Caki2 (cell line): ENCODE measurements around the gene BAG5. TPM values are rescaled to one million over a fixed set of nuclear protein-coding genes. Genes with fewer than 3 reads are reported as not detected.
"Not testable (repeated sequence)": the region's sequence is repeated elsewhere in the genome, so short reads cannot be mapped to it uniquely, and the experiment has no call there.

ENCODE experiments used
- DNase-seq: peaks from one replicate; pipeline ENCODE4 v3.0.0-alpha.2; 2015; ENCODE audit warnings: low read depth
- in situ Hi-C: cut with HindIII; loops from 2 replicates; pipeline ENCODE4 v1.10.0; 2016; ENCODE audit warnings: low sequenced_read_pairs, low pct_unique_long_range_greater_than_20kb, mixed read lengths
- total RNA-seq: library from RNA; depleted of rRNA; stranded (reverse); fragments of >200 nt; shearing (Covaris generic); gene quantifications from 2 replicates; pipeline ENCODE4 v1.2.3, GENCODE V29; 2014; ENCODE audit warnings: low replicate concordance

Gene BAG5
- total RNA-seq, 1 experiment from 2014 or later = 4.4 TPM

- peak; percentile 61 for DNase-seq
Observed at GRCh38 chr14:103528587-103529382, 33.7 kb downstream of the BAG5 start, which contains the start of gene TRMT61A. Gene TRMT61A, plus strand, starts transcription at chr14:103529196. Its CDS starts 783 bp downstream, at chr14:103529979.

DNA sequence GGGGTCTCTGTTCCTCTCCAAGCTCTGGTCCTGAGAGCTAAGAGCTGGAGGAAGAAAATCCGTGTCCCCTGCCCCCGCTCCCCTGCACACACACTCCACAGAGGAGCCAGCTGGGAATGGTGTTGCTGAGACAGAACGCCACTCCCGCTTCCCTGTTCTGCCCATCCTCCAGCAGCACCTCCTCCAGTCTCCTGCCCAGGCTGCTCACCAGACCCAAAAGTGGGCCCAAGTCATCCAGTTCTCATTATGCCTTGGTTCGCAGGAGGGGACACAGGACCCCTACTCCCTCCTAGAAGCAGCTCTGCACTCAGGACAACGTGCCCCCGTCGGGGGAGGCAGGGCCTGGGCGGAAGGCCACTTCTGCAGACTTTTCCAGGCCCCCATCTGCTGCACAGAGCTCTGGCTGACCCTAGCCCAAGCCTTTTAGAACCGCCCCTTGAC is 34.3 kb downstream of the BAG5 start:
- no peak for DNase-seq

More at GRCh38 chr14:103528587-103529382, 33.7 kb downstream of the BAG5 start, which contains the start of gene TRMT61A:
- in situ Hi-C loops = no loop called here

GRCh38 chr14:103527408-103528145 is 34.9 kb downstream of the BAG5 start:
- in situ Hi-C loops = no loop called here
- no peak for DNase-seq

More for the DNA sequence above, 34.3 kb downstream of the BAG5 start:
- in situ Hi-C loops = no loop called here

DNA sequence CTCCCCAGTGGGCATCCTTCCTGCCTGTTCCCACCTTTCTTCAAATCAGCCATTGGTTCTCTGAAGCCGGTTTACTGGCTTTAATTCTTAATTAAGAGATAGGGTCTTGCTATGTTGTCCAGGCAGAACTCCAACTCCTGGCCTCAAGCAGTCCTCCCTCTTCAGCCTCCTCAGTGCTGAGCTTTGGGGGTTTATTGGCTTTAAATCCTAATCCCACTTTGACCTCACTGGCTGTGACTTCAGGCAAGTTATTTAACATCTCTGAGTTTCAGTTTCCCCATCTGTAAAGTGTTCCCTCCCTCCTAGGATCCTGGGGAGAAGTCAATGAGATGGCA is 35.6 kb downstream of the BAG5 start:
- in situ Hi-C loops = no loop called here
- no peak for DNase-seq

GRCh38 chr14:103526247-103526913 is 36.1 kb downstream of the BAG5 start:
- DNase-seq = no peak
- in situ Hi-C loops = no loop called here

DNA sequence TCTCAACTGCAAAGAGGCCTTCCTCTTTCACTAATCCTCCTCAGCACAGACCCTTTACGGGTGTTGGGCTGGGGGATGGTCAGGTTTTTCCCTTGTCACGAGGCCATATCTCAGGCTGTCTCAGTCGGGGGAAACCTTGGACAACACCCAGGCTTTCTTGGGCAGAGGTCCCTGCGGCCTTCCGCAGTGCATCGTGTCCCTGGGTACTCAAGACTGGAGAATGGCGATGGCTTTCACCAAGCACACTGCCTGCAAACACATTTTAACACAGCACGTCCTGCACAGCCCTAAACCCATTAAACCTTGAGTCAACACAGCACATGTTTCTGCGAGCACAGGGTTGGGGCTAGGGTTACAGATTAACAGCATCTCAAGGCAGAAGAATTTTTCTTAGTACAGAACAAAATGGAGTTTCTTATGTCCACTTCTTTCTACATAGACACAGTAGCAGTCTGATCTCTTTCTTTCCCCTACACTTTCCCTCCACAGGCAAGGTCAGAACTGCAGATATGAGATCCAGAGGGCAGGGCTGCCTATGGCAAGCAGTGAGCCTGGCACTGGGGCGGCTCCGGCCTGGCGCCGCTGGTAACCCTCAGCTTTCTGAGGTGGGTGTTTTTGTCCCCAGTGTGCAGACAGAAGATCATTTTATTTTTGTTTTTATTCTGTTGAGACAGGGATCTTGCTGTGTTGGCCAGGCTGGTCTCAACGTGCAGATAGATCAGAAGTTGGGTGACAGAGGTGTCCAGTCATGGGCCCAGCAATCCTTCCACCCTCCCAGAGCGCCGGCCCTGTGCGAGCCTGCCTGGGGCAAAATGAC is 36.8 kb downstream of the BAG5 start:
- in situ Hi-C loops, DNase-seq: not testable (repeated sequence)

- no peak for DNase-seq
- in situ Hi-C loops = no loop called here
Observed at GRCh38 chr14:103524002-103524935, 38.2 kb downstream of the BAG5 start.

- no peak for DNase-seq
- in situ Hi-C loops = no loop called here
Observed at GRCh38 chr14:103523575-103523954, 38.9 kb downstream of the BAG5 start.

GRCh38 chr14:103522649-103523574 is 39.5 kb downstream of the BAG5 start, which contains the start of gene CKB:
Gene CKB, minus strand, starts transcription at chr14:103522830. Its CDS starts 337 bp downstream, at chr14:103522493.
- DNase-seq = no peak
- in situ Hi-C loops = no loop called here

DNA sequence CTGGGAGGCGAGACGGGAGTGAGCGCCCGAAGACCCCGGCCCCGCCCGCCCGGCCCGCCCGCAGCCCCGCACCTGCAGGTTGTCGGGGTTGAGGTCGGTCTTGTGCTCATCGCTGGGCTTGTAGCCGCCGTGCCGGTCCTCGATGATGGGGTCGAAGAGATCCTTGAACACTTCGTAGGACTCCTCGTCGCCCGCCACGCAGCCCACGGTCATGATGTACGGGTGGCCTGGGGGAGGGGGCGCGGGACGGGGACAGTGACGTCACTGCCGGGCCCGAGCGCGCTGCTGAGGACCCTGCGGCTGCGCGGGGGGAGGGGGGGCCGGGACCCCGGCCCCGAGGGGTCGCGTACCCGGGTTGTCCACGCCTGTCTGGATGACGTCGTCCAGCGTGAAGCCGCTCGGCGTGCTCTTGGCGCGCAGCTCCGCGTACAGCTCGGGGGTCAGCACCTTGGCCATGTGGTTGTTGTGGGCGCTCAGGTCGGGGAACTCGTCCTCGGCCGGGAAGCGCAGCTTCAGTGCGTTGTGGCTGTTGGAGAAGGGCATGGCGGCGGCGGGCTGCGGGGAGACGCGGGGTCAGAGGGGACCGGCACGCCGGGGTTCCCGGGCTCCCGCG is 40.4 kb downstream of the BAG5 start:
- in situ Hi-C loops = no loop called here
- DNase-seq = no peak

- DNase-seq = no peak
- in situ Hi-C loops = no loop called here
Observed at GRCh38 chr14:103521438-103521950, 41.0 kb downstream of the BAG5 start.

DNA sequence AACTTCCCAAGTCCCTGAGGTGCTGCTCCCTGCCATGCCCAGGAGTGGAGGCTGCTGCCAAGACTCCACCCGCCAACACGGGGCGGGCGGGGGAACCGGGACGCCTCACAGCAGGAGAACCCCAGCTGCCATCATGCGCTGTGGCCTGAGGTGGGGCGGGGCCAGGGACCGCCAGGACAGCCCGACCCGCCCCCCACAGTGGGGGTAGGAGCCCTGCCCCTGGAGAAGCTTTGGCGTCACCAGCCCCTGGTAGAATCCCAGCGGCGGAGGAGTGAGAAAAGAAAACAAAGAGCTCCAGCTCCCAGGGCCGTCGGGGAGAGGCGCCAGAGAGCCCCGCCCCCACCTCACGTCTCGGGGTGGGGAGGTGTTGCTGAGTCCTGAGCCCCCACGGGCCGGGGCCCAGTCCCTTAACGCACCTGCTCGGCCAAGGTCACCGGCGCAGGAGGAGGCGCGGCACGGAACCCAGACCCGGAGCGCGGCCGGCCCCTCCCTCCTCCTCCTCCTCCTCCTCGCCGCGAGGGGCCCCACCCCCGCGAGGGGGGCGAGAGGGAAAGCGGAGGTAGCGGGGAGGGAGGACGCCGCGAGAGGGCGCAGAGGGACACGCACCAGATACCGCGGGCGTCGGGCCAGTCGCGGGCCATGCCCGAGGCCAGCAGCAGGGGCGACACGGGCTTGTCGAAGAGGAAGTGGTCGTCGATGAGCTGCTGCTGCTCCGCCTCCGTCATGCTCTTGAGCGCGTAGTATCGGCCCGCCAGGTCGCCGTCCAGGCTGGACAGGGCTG is 41.6 kb downstream of the BAG5 start:
- in situ Hi-C loops = no loop called here
- peak; percentile 77 for DNase-seq

- in situ Hi-C loops = no loop called here
- no peak for DNase-seq
Observed at GRCh38 chr14:103520269-103520656, 42.2 kb downstream of the BAG5 start.

DNA sequence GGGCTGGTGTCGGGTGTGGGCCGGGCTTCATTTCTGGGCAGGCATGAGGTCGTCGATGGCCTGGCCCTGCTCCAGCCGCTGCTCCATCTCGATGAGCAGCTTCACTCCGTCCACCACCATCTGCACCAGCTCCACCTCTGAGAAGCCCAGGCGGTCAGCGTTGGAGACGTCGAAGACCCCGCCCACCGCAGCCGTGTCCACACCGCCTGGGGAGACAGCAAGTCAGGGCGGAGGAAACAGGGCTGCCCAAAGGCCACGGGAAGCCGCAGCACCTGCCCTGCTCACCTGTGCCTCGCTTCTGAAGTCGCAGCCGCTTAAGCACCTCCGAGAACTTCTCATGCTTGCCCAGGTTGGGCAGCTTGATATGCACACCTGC is 42.6 kb downstream of the BAG5 start:
- in situ Hi-C loops = no loop called here
- no peak for DNase-seq
